ENCODE measurements around the gene TERT.
"Not testable (repeated sequence)": the region's sequence is repeated elsewhere in the genome, so short reads cannot be mapped to it uniquely, and the experiment has no call there.

TERT gene

GRCh38 chr5:1277781-1278180 lies 17.1 kb downstream of the TERT start:
- no peak for TF ChIP-seq CTCF (IDR thresholded peaks at IDR 0.05; ENCODE audit: extremely low read depth, insufficient read depth, missing control alignments)
- in situ Hi-C loops (cut with MboI; ENCODE audit: low pct_unique_long_range_greater_than_20kb, low sequenced_read_pairs, unreplicated experiment): no loop called here
- no peak for DNase-seq (ENCODE audit: low spot score)

- no peak for TF ChIP-seq CTCF (IDR thresholded peaks at IDR 0.05; ENCODE audit: extremely low read depth, insufficient read depth, missing control alignments)
- in situ Hi-C loops (cut with MboI; ENCODE audit: low pct_unique_long_range_greater_than_20kb, low sequenced_read_pairs, unreplicated experiment): no loop called here
- DNase-seq (ENCODE audit: low spot score): no peak
Observed at GRCh38 chr5:1277331-1277730, 17.5 kb downstream of the TERT start.

GRCh38 chr5:1276930-1277329 lies 17.9 kb downstream of the TERT start:
- in situ Hi-C loops (cut with MboI; ENCODE audit: low pct_unique_long_range_greater_than_20kb, low sequenced_read_pairs, unreplicated experiment): no loop called here
- no peak for TF ChIP-seq CTCF (IDR thresholded peaks at IDR 0.05; ENCODE audit: extremely low read depth, insufficient read depth, missing control alignments)
- DNase-seq (ENCODE audit: low spot score): peak; percentile 35

GRCh38 chr5:1275397-1276391 lies 19.2 kb downstream of the TERT start:
- in situ Hi-C loops (cut with MboI; ENCODE audit: low pct_unique_long_range_greater_than_20kb, low sequenced_read_pairs, unreplicated experiment); DNase-seq (ENCODE audit: low spot score): not testable (repeated sequence)

GRCh38 chr5:1274471-1274870 lies 20.4 kb downstream of the TERT start:
- no peak for TF ChIP-seq CTCF (IDR thresholded peaks at IDR 0.05; ENCODE audit: extremely low read depth, insufficient read depth, missing control alignments)
- in situ Hi-C loops (cut with MboI; ENCODE audit: low pct_unique_long_range_greater_than_20kb, low sequenced_read_pairs, unreplicated experiment): no loop called here
- no peak for DNase-seq (ENCODE audit: low spot score)

- TF ChIP-seq CTCF (IDR thresholded peaks at IDR 0.05; ENCODE audit: extremely low read depth, insufficient read depth, missing control alignments): no peak
- no peak for DNase-seq (ENCODE audit: low spot score)
- in situ Hi-C loops (cut with MboI; ENCODE audit: low pct_unique_long_range_greater_than_20kb, low sequenced_read_pairs, unreplicated experiment): no loop called here
Observed at GRCh38 chr5:1273745-1274144, 21.1 kb downstream of the TERT start.

- in situ Hi-C loops (cut with MboI; ENCODE audit: low pct_unique_long_range_greater_than_20kb, low sequenced_read_pairs, unreplicated experiment): no loop called here
- no peak for TF ChIP-seq CTCF (IDR thresholded peaks at IDR 0.05; ENCODE audit: extremely low read depth, insufficient read depth, missing control alignments)
- DNase-seq (ENCODE audit: low spot score): no peak
Observed at GRCh38 chr5:1272201-1272600, 22.7 kb downstream of the TERT start.
